ENCODE results near the gene ETV6. TPM values are rescaled to one million over a fixed set of nuclear protein-coding genes. Genes with fewer than 3 reads are reported as not detected.

Gene ETV6
- total and polyA plus RNA-seq, 9 of the 15 experiments (the other 6 are each of a cell fraction or from before 2014, with no cell fraction given) = 0.81 to 12.7 (median 4.1) TPM

DNA sequence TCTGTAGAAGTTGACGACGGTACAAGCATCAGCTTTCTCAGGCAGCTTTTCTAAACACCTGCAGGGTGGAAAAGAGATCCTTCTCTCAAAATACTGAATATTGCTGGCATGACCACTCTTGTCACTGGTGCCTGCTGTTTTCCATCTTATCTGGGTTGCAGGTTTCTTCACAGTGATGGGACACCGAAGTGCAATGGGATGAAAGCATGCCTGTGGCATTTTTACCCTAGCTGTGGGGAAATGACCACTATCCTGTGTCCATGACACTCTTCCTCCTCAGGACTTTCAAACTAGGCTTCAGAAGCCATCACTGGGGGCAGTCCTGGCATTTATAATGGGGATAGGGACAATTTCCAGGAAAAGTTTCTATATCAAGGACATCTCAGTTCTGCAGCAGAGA is 98.5 kb downstream of the ETV6 start:
- ChIA-PET CTCF (ENCODE audit: low intra/inter-chr PET ratio) (no interaction called here), POLR2A (no interaction called here)
- ATAC-seq (no peak), DNase-seq (ENCODE audit: extremely low read depth in 1 of 4, low spot score in 3 of 4) (no peak), FAIRE-seq (no peak)
- BruUV-seq (replicated peaks) = no TSS peak
- TF ChIP-seq ELF4 (CRISPR knock-in tag; IDR thresholded peaks at IDR 0.05) (no peak), EWSR1 (IDR thresholded peaks at IDR 0.05; ENCODE audit: borderline replicate concordance, low read depth, partially characterized antibody) (no peak), CBX8 (IDR thresholded peaks at IDR 0.05; ENCODE audit: borderline replicate concordance, extremely low read depth, low read depth, low read length, poor library complexity, severe bottlenecking) (no peak), MAFF (IDR thresholded peaks at IDR 0.05; ENCODE audit: low read length) (no peak), ZSCAN29 (IDR thresholded peaks at IDR 0.05) (no peak), HMG20B (CRISPR knock-in tag; IDR thresholded peaks at IDR 0.05) (no peak), NR1H2 (CRISPR knock-in tag; IDR thresholded peaks at IDR 0.05) (no peak), GATA2 (CRISPR knock-in tag; IDR thresholded peaks at IDR 0.05) (no peak), DDX20 (tag; IDR thresholded peaks at IDR 0.05; ENCODE audit: low read depth) (no peak), SMARCB1 (IDR thresholded peaks at IDR 0.05; ENCODE audit: insufficient read length, low read depth) (no peak), CREB1 (IDR thresholded peaks at IDR 0.05) (no peak), CREB1 (CRISPR knock-in tag; IDR thresholded peaks at IDR 0.05) (no peak), NUFIP1 (IDR thresholded peaks at IDR 0.05; ENCODE audit: partially characterized antibody) (no peak), FOXJ3 (CRISPR knock-in tag; IDR thresholded peaks at IDR 0.05) (no peak), SREBF2 (CRISPR knock-in tag; IDR thresholded peaks at IDR 0.05) (no peak), ZFPM2 (CRISPR knock-in tag; IDR thresholded peaks at IDR 0.05) (no peak), ZNF644 (tag; IDR thresholded peaks at IDR 0.05; ENCODE audit: low read depth) (no peak), RFX7 (CRISPR knock-in tag; IDR thresholded peaks at IDR 0.05) (no peak), ZNF143 (CRISPR knock-in tag; IDR thresholded peaks at IDR 0.05) (no peak)
- no peaks in the 10 kb centered on the region for H3K9me3 ChIP-seq (replicated peaks; ENCODE audit: control insufficient read depth, insufficient read depth, low read depth, low read length)
- H4K20me1 ChIP-seq (replicated peaks; ENCODE audit: control insufficient read depth, insufficient read depth, low read length) = no peaks in the 10 kb centered on the region
- no peak overlapping the region for H3K4me3 ChIP-seq
- no peaks in the 10 kb centered on the region; the same call in 2 of the 3 replicates for H3K79me2 ChIP-seq (ENCODE audit: control insufficient read depth, insufficient read depth, low read length)
- H3K4me1 ChIP-seq (replicated peaks in 1 of 2; ENCODE audit: control insufficient read depth in 2 of 2, insufficient read depth in 2 of 2, low read length in 2 of 2) = peaks cover 0 to 11% of the 10 kb centered on the region in 2 experiments; a peak in 2 of 5 replicates
- no peak overlapping the region for H2AFZ ChIP-seq (ENCODE audit: low read depth, low read length)
- 59% methylated on average over 3 of the region's 3 CpGs for WGBS (ENCODE audit: insufficient coverage, low coverage, missing lambda C conversion rate)
- intact Hi-C loops (cut with micrococcal nuclease) = no loop called here
- H3K4me2 ChIP-seq (ENCODE audit: insufficient read depth, low read length) = no peak overlapping the region
- in situ Hi-C loops (cut with MboI) = no loop called here
- no peaks in the 10 kb centered on the region for H3K27me3 ChIP-seq (ENCODE audit: control insufficient read depth in 2 of 2, insufficient read depth in 2 of 2, low read length in 2 of 2)
- H3K36me3 ChIP-seq (ENCODE audit: control insufficient read depth, insufficient read depth, low read length) = no peaks in the 10 kb centered on the region
- no peaks in the 10 kb centered on the region for H3K9me1 ChIP-seq (ENCODE audit: control insufficient read depth, insufficient read depth, low read length)
- no peak overlapping the region for H3K9ac ChIP-seq (ENCODE audit: insufficient read depth in 1 of 2, low read depth in 2 of 2, low read length in 2 of 2)
- H3K27ac ChIP-seq (ENCODE audit: extremely low read depth, low read depth, low read length) = no peak overlapping the region
